OCI-LY1 (cell line): ENCODE measurements around the gene HRAS.

ENCODE experiments used
- H2AFZ ChIP-seq: fragments of 200-600 bp; sonication (generic), shearing (Covaris generic); 2 replicates; pipeline ENCODE4 v1.6.0; 2014; ENCODE audit warnings: antibody characterized with exemption, mild to moderate bottlenecking, low read length
- H3F3A ChIP-seq: fragments of 200-600 bp; sonication (generic), shearing (Covaris generic); 2 replicates; pipeline ENCODE4 v1.6.0; 2014; ENCODE audit warnings: mild to moderate bottlenecking, antibody characterized with exemption, low read length, moderate library complexity; ENCODE audit not compliant: insufficient read depth
- H3K27ac ChIP-seq: fragments of 200-600 bp; sonication (generic); 2 replicates; pipeline ENCODE4 v1.5.1; 2014; ENCODE audit warnings: low read length, mixed run types, mild to moderate bottlenecking, low read depth; ENCODE audit not compliant: poor library complexity, severe bottlenecking
- H3K27me3 ChIP-seq: fragments of 200-600 bp; sonication (generic); 2 replicates; pipeline ENCODE4 v1.6.0; 2014; ENCODE audit warnings: antibody characterized with exemption, mild to moderate bottlenecking, low read length, moderate library complexity; ENCODE audit not compliant: insufficient read depth
- H3K36me3 ChIP-seq: fragments of 200-600 bp; sonication (generic); 2 replicates; pipeline ENCODE4 v1.6.1; 2014; ENCODE audit warnings: mild to moderate bottlenecking, antibody characterized with exemption, low read length, moderate library complexity, mixed read lengths; ENCODE audit not compliant: insufficient read depth
- H3K4me1 ChIP-seq: fragments of 200-600 bp; sonication (generic); 2 replicates; pipeline ENCODE4 v1.5.1; 2014; ENCODE audit warnings: mild to moderate bottlenecking, low read length, moderate library complexity; ENCODE audit not compliant: insufficient read depth, severe bottlenecking
- H3K4me2 ChIP-seq: fragments of 200-600 bp; sonication (generic), shearing (Covaris generic); 2 replicates; pipeline ENCODE4 v1.6.1; 2014; ENCODE audit warnings: low read length
- H3K4me3 ChIP-seq: fragments of 200-600 bp; sonication (generic); 2 replicates; pipeline ENCODE4 v1.5.1; 2014; ENCODE audit warnings: low read length, low read depth, mild to moderate bottlenecking, mixed read lengths; ENCODE audit not compliant: poor library complexity, severe bottlenecking
- H3K79me2 ChIP-seq: fragments of 200-600 bp; shearing (Covaris generic); 2 replicates; pipeline ENCODE4 v1.6.1; 2016; ENCODE audit warnings: mixed run types, low read length, mixed read lengths; ENCODE audit not compliant: insufficient read depth
- H3K9ac ChIP-seq: fragments of 200-600 bp; sonication (generic), shearing (Covaris generic); 2 replicates; pipeline ENCODE4 v1.6.1; 2014; ENCODE audit warnings: mild to moderate bottlenecking, low read length, mixed read lengths
- H3K9me2 ChIP-seq: fragments of 200-600 bp; sonication (generic), shearing (Covaris generic); 2 replicates; pipeline ENCODE4 v1.6.1; 2014; ENCODE audit warnings: low read depth, mild to moderate bottlenecking, low read length, mixed read lengths
- H3K9me3 ChIP-seq: fragments of 200-600 bp; shearing (Covaris generic); 2 replicates; pipeline ENCODE4 v1.6.1; 2014; ENCODE audit warnings: low read length, mixed read lengths
- H4K20me1 ChIP-seq: fragments of 200-600 bp; sonication (generic), shearing (Covaris generic); 2 replicates; pipeline ENCODE4 v1.6.0; 2016; ENCODE audit warnings: mild to moderate bottlenecking, low read length; ENCODE audit not compliant: insufficient read depth
- EZH2 ChIP-seq: fragments of 200-600 bp; sonication (generic), shearing (Covaris generic); IDR thresholded peaks from 2 replicates; pipeline ENCODE4 v1.8.0; 2017; ENCODE audit warnings: borderline replicate concordance, mixed run types, mild to moderate bottlenecking, antibody characterized with exemption, low read length, moderate library complexity, mixed read lengths
- TF ChIP-seq, protein P1 (sequence below): fragments of 200-600 bp; sonication (generic), shearing (Covaris generic); IDR thresholded peaks from 2 replicates; pipeline ENCODE4 v1.5.1; 2017; ENCODE audit warnings: mild to moderate bottlenecking, antibody characterized with exemption, low read length, moderate library complexity, mixed read lengths

The HRAS gene

DNA sequence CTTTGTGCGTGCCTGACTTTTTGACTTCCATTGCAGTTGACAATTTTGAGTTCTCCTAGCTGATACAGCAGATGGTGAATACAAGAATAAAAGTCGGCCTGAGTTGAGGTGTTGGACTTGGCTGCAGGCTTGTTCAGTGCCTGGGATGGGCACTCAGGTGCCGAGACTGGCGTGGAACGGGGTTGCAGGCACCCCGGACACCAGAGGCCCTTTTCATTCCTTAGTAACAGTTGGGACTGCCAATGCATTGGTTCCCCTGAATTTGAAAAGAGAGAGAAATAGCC is 42.2 kb upstream of the HRAS start:
- Histone ChIP-seq H3K79me2 (peaks cover 50% of the 10 kb centered on the region), H3K27ac (no peak overlapping the region), H3F3A (no peaks in the 10 kb centered on the region), H3K4me3 (peak overlapping the region; percentile 99), H3K4me2 (peak overlapping the region; percentile 93), H3K27me3 (no peaks in the 10 kb centered on the region), H4K20me1 (no peaks in the 10 kb centered on the region), H3K4me1 (peaks cover 47% of the 10 kb centered on the region), H3K9me2 (no peaks in the 10 kb centered on the region), H3K9me3 (no peaks in the 10 kb centered on the region), H3K9ac (peak overlapping the region; percentile 99), H2AFZ (no peak overlapping the region), H3K36me3 (peaks cover 13% of the 10 kb centered on the region)
- TF ChIP-seq EZH2: no peak
- TF ChIP-seq, protein P1, sequence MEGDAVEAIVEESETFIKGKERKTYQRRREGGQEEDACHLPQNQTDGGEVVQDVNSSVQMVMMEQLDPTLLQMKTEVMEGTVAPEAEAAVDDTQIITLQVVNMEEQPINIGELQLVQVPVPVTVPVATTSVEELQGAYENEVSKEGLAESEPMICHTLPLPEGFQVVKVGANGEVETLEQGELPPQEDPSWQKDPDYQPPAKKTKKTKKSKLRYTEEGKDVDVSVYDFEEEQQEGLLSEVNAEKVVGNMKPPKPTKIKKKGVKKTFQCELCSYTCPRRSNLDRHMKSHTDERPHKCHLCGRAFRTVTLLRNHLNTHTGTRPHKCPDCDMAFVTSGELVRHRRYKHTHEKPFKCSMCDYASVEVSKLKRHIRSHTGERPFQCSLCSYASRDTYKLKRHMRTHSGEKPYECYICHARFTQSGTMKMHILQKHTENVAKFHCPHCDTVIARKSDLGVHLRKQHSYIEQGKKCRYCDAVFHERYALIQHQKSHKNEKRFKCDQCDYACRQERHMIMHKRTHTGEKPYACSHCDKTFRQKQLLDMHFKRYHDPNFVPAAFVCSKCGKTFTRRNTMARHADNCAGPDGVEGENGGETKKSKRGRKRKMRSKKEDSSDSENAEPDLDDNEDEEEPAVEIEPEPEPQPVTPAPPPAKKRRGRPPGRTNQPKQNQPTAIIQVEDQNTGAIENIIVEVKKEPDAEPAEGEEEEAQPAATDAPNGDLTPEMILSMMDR: no peak

DNA sequence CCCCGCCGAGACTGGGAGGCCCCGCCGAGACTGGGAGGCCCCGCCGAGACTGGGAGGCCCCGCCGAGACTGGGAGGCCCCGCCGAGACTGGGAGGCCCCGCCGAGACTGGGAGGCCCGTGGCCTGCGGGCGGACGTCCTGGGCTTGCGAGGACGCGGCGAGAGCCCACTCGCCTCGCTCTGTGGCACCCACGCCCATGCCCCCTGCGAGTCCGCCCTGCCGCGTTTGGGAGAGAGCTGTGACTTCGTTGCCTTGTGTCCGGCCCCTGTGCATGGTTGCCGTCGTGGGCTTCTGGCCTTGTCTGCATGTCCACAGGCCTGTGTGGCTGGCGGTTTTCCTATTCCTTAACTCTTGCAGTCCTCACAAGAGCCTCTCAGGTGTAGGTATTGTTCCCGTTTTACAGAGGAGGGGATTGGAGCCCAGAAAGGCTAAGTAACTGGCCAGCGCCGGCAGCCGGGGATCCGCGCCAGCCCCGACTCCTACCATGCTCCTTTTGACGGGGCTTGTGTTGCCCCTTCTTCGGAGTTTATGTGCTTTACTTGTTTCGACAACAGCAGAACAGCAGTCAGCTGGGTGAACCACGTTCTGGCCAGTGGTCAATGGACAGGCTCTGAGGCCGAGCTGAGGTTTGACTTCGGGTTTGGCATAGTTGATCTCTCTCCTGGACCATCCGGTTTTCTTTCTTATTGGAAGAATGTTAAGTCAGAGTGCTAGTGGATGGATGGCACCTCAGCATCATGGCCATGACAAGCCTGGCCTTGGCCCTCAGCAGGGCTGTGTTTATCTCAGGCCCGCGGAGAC is 41.6 kb upstream of the HRAS start:
- Histone ChIP-seq H3F3A (no peaks in the 10 kb centered on the region), H3K9me2 (no peaks in the 10 kb centered on the region), H3K27me3 (no peaks in the 10 kb centered on the region), H3K9me3 (no peaks in the 10 kb centered on the region), H3K27ac (no peak overlapping the region), H3K4me1 (peaks cover 47% of the 10 kb centered on the region), H2AFZ (no peak overlapping the region), H4K20me1 (no peaks in the 10 kb centered on the region), H3K9ac (peak overlapping the region; percentile 99), H3K4me2 (peak overlapping the region; percentile 93), H3K79me2 (peaks cover 50% of the 10 kb centered on the region), H3K4me3 (peak overlapping the region; percentile 99), H3K36me3 (peaks cover 10% of the 10 kb centered on the region)
- TF ChIP-seq, protein P1: no peak
- TF ChIP-seq EZH2: no peak

DNA sequence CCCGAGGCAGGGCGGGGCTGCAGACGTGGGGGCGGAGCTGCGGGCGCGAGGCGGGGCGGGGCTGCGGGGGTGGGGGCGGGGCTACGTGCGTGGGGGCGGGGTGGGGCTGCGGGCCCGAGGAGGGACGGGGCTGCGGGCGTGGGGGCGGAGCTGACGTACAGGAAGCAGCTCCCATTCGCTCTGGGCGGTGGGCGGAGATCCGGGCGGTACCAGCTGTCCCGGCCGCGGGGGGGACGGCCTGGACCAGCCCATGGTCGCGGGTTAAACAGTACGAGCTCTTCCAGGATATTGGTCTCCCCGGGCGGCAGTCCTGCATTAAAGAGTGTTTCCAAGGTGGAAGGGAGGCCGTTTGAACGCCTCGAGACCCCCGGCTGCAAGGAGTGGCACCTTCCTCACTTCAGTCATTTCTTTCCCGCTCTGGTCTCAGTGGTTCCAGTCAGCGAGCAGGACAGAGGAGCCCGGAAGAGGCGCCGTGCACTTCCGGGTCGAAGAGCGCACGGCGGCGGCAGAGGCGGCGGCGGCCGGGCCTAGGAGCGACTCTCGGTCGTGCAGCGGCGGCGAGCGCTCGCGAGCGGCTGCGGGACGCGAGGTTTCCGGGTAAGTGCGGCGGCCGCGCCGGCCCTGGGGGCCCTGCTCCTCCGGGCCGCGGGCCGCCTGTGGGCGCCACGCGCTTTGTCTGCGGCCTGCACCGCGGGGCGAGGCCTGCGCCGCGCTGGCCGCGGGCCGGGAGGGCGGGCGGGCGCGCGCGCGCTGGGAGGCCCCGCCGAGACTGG is 40.8 kb upstream of the HRAS start, which contains the start of gene PHRF1:
PHRF1 (plus strand) TSS at position 475 of the 773 bp plus-strand sequence. CDS start 5,043 bp downstream, outside the sequence.
- peaks cover 47% of the 10 kb centered on the region for H3K4me1 ChIP-seq

More for the DNA sequence above, 40.8 kb upstream of the HRAS start, which contains the start of gene PHRF1:
- no peaks in the 10 kb centered on the region for H3F3A ChIP-seq
- no peaks in the 10 kb centered on the region for H3K9me3 ChIP-seq
- H3K27me3 ChIP-seq: no peaks in the 10 kb centered on the region
- H3K36me3 ChIP-seq: peaks cover 2% of the 10 kb centered on the region; the same call in 1 of the 2 replicates
- TF ChIP-seq EZH2: no peak
- TF ChIP-seq, protein P1: no peak
- no peaks in the 10 kb centered on the region for H3K9me2 ChIP-seq
- peak within 1 kb of the TSS; percentile 16; the same call in 1 of the 2 replicates for H2AFZ ChIP-seq
- H3K27ac ChIP-seq: peak within 1 kb of the TSS; percentile 86
- no peaks in the 10 kb centered on the region for H4K20me1 ChIP-seq
- peak within 1 kb of the TSS; percentile 99 for H3K4me3 ChIP-seq
- peak within 1 kb of the TSS; percentile 100 for H3K4me2 ChIP-seq
- peak within 1 kb of the TSS; percentile 99 for H3K9ac ChIP-seq
- H3K79me2 ChIP-seq: peaks cover 44% of the 10 kb centered on the region
